GM08714 (cell line): ENCODE measurements around the gene RFPL3.

Source experiments
- H3K4me3 ChIP-seq: fragments of 200-500 bp; sonication (Bioruptor generic); 2 replicates; pipeline ENCODE4 v1.5.1; 2014; ENCODE audit warnings: mild to moderate bottlenecking, low read length, inconsistent platforms
- ZNF274 ChIP-seq: IDR thresholded peaks from 2 replicates; pipeline ENCODE4 v1.6.1; 2012; ENCODE audit warnings: mild to moderate bottlenecking, low read depth, low read length

The RFPL3 gene

DNA sequence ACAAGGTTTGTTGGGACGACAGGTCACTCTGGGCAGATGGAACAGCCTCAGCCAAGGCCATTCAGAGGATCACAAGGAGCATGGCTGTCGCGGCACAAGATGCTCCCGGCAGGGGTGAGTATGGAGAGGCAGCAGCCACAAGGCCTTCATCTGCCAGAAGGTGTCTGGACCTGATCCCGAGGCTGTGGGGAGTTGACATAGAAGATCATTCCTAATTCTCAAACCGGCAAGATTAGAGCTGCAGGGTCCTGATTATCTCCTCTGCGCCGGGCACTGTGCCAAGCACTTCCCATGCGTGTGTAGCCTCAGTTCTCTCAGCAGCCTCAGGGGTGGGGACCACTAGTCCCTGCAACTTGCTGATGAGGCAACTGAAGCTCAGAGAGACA, 32.3 kb upstream of the RFPL3 start:
- TF ChIP-seq ZNF274 = no peak
- no peak overlapping the region for H3K4me3 ChIP-seq

DNA sequence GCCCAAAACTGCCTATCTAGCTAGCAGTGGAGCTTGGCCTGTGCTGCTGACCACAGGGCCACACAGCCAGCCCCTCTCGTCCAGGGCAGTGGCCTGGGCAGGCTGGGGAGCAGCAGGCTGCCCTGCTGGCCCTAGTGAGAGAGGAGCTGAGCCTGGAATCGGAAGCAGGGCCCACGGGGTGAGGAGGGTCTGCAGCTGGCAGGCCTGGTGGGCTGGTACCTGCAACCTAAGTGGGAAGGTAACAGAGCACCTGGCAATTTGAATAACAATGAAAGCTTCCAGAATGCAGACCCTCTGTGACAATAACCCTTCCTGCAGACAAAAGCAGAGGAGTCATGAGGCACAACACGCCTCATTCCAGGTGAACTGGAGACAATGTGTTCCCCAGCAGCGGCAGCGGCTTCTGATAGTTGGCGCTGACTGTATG, 31.8 kb upstream of the RFPL3 start:
- no peak for TF ChIP-seq ZNF274
- no peak overlapping the region for H3K4me3 ChIP-seq

DNA sequence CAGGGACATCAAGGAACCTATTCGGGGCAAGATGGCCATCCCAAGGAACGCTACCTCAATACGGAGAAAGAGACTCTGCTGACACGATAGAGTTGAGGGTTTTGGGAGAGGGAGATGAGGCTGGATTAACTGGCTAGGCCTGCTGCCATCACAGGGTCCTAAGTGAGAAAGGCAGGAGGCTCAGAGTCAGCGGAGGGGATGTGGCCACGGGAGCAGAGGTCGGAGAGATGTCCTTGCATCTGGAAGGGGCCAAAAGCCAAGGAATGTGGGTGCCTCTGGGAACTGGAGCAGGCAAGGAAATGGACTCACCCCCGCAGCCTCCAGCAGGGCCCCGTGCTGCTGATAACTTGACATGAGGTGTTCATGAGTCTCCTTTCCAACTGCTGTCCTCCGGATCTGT, 31.0 kb upstream of the RFPL3 start:
- no peak for TF ChIP-seq ZNF274
- no peak overlapping the region for H3K4me3 ChIP-seq

DNA sequence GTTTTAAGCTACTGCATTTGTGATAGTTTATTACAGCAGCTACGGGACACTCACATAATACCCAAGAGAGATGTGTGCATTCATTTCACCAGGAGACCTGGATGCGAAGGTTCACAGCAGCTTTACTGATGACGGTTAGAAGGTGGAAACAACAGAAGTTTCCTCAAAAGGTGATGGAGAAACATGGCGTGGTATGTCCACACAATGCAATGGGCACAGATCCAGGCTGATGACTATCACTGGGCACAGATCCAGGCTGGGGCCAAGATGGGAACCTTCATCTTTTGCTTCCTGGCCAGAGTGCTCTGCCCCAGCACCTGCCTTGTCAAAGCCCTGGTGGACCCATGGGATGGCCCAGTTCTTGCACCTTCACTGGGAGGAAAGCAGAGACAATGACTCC, 30.6 kb upstream of the RFPL3 start:
- no peak for TF ChIP-seq ZNF274
- H3K4me3 ChIP-seq = no peak overlapping the region

DNA sequence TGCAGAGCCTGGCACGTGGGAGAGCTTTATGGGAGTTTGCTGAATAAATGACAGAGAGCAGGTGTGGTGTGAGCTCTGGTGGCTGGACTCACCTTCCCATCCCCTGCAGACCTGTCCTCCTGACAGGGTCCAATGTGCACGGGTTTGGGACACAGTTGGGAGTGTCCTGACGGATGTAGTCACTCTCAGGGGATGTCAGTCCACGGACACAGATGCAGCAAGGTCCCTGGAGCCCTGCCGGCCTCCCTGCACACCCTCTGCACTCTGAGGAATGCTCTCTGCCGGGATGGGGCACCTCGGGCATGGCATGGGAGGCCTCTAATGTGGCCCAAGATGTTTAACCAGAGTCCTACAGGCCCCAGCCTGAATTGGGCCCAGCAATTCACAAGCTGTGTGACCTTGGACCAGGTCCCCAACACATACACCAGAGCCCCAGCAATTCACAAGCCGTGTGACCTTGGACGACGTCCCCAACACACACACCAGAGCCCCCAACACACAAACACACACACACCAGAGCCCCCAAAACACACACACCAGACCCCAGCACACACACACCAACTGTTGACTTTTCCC, 30.0 kb upstream of the RFPL3 start:
- TF ChIP-seq ZNF274 = no peak
- no peak overlapping the region for H3K4me3 ChIP-seq

DNA sequence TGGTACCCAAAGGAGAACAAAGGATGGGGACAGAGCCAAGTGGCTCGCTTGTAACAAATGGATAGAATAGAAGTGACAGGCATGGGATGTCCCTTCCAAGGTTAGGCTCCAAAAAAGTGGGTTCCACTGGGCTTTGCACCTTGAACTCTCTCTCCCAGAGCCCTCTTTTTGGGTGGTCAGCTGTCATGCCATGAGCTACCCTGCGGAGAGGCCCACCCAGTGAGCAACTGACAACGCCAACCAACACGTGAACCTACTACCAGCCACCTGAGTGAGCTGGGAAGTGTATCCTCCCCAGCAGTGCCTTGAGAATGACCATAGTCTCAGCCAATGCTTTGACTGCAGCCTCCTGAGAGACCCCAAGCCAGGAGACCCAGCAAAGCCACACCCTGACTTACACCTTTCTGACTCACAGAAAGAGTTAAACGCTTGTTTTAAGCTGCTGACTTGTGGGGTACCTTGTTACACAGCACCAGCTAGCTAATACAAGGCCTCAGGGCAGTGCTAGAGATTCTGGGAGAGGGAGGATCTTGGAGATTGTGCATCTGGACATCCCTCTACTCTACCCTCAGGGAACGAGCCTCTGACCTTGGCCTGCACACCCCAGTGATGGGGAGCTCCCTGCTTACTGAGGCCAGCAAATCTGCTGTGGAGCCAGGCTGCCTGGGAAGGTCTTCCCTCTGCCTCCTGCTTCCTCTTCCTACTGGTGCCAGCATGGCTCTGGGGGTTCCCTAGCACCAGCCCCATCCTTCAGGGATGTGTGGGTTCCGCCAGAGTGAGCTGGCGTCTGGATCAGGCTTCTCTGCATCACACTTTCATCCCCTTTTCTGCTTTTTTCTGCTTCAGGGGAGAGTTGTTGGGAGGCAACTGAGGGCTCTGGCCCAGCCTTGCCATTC, 29.1 kb upstream of the RFPL3 start:
- TF ChIP-seq ZNF274 = no peak
- no peak overlapping the region for H3K4me3 ChIP-seq

DNA sequence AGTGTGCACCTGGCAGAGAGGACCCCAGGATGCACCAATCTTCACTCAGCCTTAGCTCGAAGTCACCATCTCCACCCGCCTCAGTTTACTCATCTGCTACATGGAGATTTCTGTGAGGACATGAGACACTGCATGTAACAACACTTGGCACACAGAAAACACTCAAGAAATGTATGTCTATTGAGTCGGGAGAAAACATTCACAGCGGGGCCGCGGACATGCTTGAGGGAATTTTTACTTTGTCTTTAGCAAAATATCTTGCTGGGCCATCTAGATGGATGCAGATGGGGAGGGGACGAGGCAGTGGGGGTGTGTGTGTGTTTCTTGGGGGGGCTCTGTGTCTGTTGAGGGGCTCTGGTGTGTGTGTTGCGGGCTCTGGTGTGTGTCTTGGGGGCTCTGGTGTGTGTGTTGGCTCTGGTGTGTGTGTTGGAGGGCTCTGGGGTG, 28.4 kb upstream of the RFPL3 start:
- H3K4me3 ChIP-seq = no peak overlapping the region
- no peak for TF ChIP-seq ZNF274

DNA sequence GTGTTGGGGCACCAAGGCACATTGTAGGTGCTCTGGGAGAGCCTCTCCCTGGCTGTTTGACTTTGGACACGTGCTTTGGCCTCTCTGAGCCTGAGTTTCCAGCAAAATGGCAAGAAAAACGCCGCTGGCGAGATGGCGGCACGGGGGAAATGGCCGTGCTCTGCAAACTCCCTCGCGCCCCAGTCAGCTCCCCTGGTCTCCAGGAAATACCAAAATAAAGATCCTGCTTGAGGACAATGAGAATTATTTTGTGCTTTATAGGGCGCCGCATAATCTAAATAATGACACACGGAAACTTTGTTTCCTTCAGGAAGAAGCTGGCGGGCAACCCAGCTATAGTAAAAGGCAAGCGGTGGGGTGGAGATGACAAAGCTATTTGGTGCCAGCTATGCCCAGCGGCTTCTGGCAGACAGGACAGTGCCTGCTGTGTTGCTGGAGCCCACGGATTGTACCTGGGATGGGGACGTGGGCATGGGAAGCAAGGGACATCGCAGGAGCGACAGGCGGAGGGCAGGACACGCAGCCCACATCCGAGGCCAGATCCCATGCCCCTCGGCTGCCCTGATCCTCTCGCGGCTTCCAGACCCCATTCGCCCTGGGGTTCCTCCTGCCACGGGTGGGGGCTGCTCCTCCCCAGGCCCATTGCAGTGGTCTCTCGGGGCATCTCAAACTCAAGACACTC, 26.3 kb upstream of the RFPL3 start:
- no peak for TF ChIP-seq ZNF274
- no peak overlapping the region for H3K4me3 ChIP-seq

DNA sequence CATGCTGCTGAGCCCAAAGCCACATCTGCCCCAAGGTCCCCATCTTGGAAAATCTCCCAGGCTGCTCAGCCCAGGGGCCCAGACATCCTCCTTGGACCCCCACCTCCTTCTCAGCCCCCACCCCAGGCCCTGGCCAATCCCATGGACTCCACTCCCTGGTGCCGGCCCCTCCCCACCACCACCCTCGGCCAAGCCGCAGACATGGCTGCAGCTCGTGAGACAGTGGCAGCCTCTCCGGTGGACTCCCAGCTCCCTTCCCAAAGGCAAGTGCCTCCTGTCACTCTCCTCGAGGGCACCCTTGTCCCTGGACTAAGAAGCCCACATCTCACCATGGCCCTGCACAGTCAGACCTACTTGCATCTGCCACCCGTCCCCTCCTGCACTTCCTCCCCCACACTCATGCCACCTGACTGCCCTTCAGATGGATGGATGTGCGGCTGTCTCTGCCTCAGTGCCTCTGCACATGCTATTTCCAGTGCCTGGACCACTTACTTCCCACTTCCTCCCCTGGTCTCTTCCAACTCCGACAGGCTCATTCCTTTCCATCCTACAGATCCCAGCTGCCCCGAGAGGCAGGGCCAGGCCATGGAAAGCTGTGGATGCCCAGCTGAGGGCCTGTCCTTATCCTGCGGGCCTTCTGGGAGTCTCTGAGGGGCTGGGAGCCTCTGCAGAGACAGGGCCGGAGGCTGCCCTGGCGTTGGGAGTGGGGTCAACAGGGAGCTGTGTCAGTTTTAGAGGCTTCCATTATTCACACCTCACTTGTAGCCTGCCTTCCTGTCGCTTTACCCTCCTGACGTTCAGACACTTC, 25.5 kb upstream of the RFPL3 start:
- H3K4me3 ChIP-seq = no peak overlapping the region

DNA sequence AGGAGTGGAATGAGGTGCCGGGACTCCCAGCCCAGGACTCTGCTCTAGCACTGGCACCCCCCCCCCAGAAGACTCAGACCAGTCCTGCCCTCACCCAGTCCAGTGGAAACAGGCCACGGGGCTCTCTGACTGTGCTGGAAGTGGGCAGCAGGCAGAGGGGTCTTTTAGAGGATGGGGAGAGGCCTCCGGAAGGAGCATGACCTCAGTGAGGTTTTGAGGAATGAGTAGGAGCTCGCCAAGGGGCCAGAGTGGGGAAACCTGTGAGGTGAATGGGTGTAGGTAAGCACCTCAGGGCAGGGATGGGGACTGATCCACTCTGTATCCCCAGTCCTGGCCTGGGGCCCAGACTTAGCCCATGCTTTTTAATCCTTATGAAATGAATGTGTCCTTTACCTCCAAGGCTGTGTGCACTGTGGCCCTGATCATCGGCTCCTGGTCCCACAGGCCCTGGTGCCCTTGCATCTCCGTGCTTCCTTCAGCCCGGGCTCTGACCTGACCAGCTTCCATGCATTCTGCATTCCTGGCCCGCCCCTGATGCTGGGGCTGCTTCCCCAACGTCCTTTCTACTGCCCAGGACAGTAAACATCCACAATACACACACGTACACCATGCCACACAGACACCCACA, 24.4 kb upstream of the RFPL3 start:
- no peak for TF ChIP-seq ZNF274
- no peak overlapping the region for H3K4me3 ChIP-seq

More for the DNA sequence above, 25.5 kb upstream of the RFPL3 start:
- no peak for TF ChIP-seq ZNF274

DNA sequence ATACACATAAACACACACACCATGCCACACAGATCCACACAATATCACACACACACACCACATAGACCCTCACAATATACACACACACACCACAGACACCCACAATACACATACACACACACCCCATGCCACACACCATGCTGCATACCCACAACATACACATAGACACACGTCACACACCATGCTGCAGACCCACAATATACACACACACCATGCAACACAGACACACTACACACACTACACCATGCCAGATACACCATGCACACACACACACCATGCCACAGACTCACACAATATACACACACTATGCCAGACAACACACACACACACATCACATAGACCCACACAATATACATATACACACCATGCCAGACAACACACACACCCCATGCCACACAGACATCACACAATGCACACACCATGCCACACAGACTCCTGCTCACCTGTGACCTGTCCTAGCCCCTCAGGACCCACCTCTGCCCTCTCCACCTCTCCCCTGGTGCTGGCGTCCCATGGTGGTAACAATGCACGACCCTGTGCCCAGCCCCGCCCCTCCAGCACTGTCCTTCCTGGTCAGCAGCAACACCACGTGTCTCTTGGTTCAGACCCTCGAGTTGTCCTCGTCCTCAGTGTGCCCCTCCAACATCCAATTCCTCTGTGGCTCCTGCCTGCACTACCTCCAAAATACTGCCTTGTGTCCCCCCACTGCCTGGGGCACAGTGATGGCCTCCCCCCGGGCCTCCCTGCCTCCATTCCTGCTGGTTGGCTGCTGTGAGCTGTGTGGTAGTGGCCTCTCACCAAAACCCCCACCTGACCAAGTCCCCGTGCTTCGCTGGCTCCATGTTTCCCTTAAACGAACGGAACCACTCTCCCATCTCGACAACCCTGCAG, 23.7 kb upstream of the RFPL3 start:
- no peak for TF ChIP-seq ZNF274
- no peak overlapping the region for H3K4me3 ChIP-seq

DNA sequence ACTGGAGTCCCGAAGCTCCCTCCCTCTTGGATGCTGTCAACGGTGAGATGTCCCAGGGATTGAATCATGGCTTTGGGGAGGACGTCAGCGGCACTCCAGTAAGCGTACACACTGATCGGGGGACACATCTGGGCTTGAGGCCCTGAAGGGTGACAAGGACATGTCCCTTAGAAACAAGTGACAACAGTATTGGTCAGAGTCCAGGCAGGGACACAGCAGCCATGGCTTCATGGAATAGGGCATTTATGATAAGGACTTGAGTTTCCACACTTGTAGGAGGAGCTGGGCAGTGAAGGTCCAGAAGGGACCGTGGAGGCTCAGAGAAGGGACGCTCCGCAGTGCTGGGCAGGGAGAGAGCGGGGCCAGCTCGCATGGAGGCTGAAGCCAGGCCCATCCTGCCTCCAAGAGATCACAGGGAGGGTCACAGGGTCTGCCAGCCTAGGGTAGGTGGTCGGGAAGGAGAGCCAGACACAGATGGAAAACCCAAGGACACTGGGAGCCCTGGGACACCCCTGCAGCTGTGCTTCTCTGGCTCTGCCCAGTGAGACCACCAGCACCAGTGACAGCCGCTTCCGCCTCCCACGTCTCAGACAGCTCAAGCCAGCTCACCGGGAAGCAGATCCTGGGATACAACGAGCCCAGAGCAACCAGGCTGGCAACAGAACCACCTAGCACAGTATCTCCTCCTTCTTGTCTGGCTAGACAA, 22.9 kb upstream of the RFPL3 start:
- H3K4me3 ChIP-seq = no peak overlapping the region
- no peak for TF ChIP-seq ZNF274
